OCI-LY7 (cell line): ENCODE measurements around the gene GDF11. TPM values are rescaled to one million over a fixed set of nuclear protein-coding genes. Genes with fewer than 3 reads are reported as not detected.

Experiments used
- BruUV-seq: library from RNA; stranded (reverse); fragments of 400-500 nt; replicated peaks from 2 replicates; lab custom pipeline; 2021; lab: Mats Ljungman, UMichigan
- CTCF ChIA-PET: fragments of 300-600 bp; sonication (Branson Sonifier 250); formaldehyde crosslinking; loops from one replicate; lab custom pipeline; 2022; ENCODE audit warnings: antibody characterized with exemption; ENCODE audit not compliant: unreplicated experiment; lab: Charles Lee
- POLR2A ChIA-PET: fragments of 300-600 bp; sonication (Branson Sonifier 250); formaldehyde crosslinking; loops from one replicate; lab custom pipeline; 2022; ENCODE audit warnings: antibody characterized with exemption; lab: Charles Lee
- DNase-seq: peaks from one replicate; pipeline ENCODE4 v3.0.0-alpha.2; 2015; ENCODE audit warnings: low spot score
- H2AFZ ChIP-seq: fragments of 200-600 bp; sonication (generic), shearing (Covaris generic); 2 replicates; pipeline ENCODE4 v1.6.1; 2014; ENCODE audit warnings: mild to moderate bottlenecking, antibody characterized with exemption, low read length, moderate library complexity
- H3K27ac ChIP-seq: fragments of 200-600 bp; sonication (generic); 2 replicates; pipeline ENCODE4 v1.5.1; 2014; ENCODE audit warnings: mixed run types, low read depth, mild to moderate bottlenecking, moderate library complexity, low read length, inconsistent platforms; ENCODE audit not compliant: poor library complexity, severe bottlenecking
- H3K36me3 ChIP-seq: fragments of 200-600 bp; sonication (generic); 2 replicates; pipeline ENCODE4 v1.6.1; 2014; ENCODE audit warnings: mild to moderate bottlenecking, antibody characterized with exemption, low read length, moderate library complexity, mixed read lengths; ENCODE audit not compliant: insufficient read depth
- H3K4me1 ChIP-seq: fragments of 200-600 bp; sonication (generic); 2 replicates; pipeline ENCODE4 v1.5.1; 2014; ENCODE audit warnings: mild to moderate bottlenecking, low read length; ENCODE audit not compliant: insufficient read depth, poor library complexity, severe bottlenecking
- H3K4me2 ChIP-seq: fragments of 200-600 bp; sonication (generic); 2 replicates; pipeline ENCODE4 v1.6.1; 2014; ENCODE audit warnings: mild to moderate bottlenecking, low read length
- H3K4me3 ChIP-seq: fragments of 200-600 bp; sonication (generic); 2 replicates; pipeline ENCODE4 v1.5.1; 2014; ENCODE audit warnings: mild to moderate bottlenecking, low read depth, low read length; ENCODE audit not compliant: poor library complexity, severe bottlenecking
- H3K79me2 ChIP-seq: fragments of 200-600 bp; sonication (generic); 2 replicates; pipeline ENCODE4 v1.6.1; 2016; ENCODE audit warnings: low read depth, mild to moderate bottlenecking, low read length, moderate library complexity, mixed read lengths; ENCODE audit not compliant: insufficient read depth
- H3K9me2 ChIP-seq: fragments of 200-600 bp; sonication (generic); 2 replicates; pipeline ENCODE4 v1.6.1; 2016; ENCODE audit warnings: mild to moderate bottlenecking, low read length, mixed read lengths; ENCODE audit not compliant: insufficient read depth
- H3K9me3 ChIP-seq: fragments of 200-600 bp; sonication (generic); 2 replicates; pipeline ENCODE4 v1.6.1; 2014; ENCODE audit warnings: mild to moderate bottlenecking, mixed run types, low read length, mixed read lengths
- H4K20me1 ChIP-seq: fragments of 200-600 bp; sonication (generic); 2 replicates; pipeline ENCODE4 v1.6.1; 2014; ENCODE audit warnings: mild to moderate bottlenecking, antibody characterized with exemption, low read length, moderate library complexity, mixed read lengths; ENCODE audit not compliant: insufficient read depth
- EZH2phosphoT487 ChIP-seq: fragments of 200-600 bp; sonication (generic); IDR thresholded peaks from 2 replicates; pipeline ENCODE4 v1.6.1; 2018; ENCODE audit warnings: low read depth, borderline replicate concordance, mild to moderate bottlenecking, mixed run types, antibody characterized with exemption, low read length, moderate library complexity, mixed read lengths
- intact Hi-C: fragments of 100-400 bp; cut with micrococcal nuclease; formaldehyde crosslinking; loops from one replicate; pipeline ENCODE4 v1.10.0; 2022; ENCODE audit not compliant: unreplicated experiment
- total RNA-seq, 2 experiments: library from RNA; depleted of rRNA in 1 of 2; stranded (reverse); fragments of >200 nt in 1 of 2; shearing (Covaris generic) in 1 of 2; gene quantifications; 2 replicates each; pipeline ENCODE4 v1.2.3, GENCODE V29; 2014 to 2022
- TF ChIP-seq, protein P1 (sequence below): fragments of 200-600 bp; sonication (generic); conservative IDR thresholded peaks from 2 replicates; pipeline ENCODE4 v1.5.1; 2014; ENCODE audit warnings: mild to moderate bottlenecking, antibody characterized with exemption, low read length, moderate library complexity, mixed read lengths

The GDF11 gene
- total RNA-seq, 2 experiments from 2014 or later, result 5.2 to 19.9 TPM

DNA sequence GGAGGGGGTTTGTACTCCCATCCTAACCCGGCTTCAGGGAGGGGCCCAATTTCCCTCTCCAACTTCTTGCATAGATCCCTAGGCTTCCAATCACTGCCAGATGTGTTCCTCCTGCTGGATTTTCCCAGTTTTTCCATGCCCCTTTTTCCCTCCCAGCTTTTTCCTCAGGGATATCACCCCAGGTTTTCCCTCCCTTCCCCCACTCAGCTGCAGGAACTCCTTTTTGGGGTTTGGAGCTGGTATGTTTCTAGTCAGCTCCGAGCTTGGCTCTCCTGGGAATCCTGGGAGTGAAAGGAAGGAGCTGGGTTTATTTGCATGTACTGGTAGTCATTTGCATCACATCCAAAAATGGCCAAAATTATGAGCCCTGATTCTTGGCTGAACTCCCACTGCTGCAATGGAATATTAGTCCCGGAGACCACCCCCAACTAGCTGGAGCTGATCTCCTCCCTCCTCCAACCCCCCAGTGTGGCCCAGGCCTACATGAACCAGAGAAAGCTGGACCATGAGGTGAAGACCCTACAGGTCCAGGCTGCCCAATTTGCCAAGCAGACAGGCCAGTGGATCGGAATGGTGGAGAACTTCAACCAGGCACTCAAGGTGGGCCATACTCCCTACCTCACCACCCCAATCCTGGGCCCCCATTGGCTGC, 24.2 kb upstream of the GDF11 start:
- Histone ChIP-seq H3K4me2 (peak overlapping the region; percentile 92; the same call in 1 of the 2 replicates), H3K36me3 (peaks cover 44% of the 10 kb centered on the region), H3K79me2 (peaks cover 16% of the 10 kb centered on the region; the same call in 1 of the 2 replicates), H3K4me3 (no peak overlapping the region), H2AFZ (no peak overlapping the region), H3K9me2 (no peaks in the 10 kb centered on the region), H4K20me1 (no peaks in the 10 kb centered on the region), H3K4me1 (peaks cover 28% of the 10 kb centered on the region), H3K9me3 (no peaks in the 10 kb centered on the region), H3K27ac (no peak overlapping the region)
- intact Hi-C loops, result loop anchor here (5.0 kb wide), 1 partner anchor 46 kb away; no protein-coding TSS in a partner anchor
- BruUV-seq, result no TSS peak
- POLR2A ChIA-PET, result no interaction called here
- DNase-seq, result no peak
- TF ChIP-seq, protein P1, sequence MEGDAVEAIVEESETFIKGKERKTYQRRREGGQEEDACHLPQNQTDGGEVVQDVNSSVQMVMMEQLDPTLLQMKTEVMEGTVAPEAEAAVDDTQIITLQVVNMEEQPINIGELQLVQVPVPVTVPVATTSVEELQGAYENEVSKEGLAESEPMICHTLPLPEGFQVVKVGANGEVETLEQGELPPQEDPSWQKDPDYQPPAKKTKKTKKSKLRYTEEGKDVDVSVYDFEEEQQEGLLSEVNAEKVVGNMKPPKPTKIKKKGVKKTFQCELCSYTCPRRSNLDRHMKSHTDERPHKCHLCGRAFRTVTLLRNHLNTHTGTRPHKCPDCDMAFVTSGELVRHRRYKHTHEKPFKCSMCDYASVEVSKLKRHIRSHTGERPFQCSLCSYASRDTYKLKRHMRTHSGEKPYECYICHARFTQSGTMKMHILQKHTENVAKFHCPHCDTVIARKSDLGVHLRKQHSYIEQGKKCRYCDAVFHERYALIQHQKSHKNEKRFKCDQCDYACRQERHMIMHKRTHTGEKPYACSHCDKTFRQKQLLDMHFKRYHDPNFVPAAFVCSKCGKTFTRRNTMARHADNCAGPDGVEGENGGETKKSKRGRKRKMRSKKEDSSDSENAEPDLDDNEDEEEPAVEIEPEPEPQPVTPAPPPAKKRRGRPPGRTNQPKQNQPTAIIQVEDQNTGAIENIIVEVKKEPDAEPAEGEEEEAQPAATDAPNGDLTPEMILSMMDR, result no peak
- TF ChIP-seq EZH2phosphoT487, result no peak
- CTCF ChIA-PET, result no interaction called here

DNA sequence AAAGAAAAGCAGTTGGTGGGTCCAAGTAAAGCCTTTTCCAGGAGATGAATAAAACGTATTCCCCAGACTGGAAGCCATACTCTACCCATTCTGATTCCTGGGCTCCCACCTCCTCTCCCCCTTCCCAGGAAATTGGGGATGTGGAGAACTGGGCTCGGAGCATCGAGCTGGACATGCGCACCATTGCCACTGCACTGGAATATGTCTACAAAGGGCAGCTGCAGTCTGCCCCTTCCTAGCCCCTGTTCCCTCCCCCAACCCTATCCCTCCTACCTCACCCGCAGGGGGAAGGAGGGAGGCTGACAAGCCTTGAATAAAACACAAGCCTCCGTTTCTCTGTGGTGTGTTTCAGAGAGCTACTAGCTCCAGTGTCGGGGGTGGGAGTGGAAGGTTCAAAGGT, 23.6 kb upstream of the GDF11 start:
- Histone ChIP-seq H3K9me2 (no peaks in the 10 kb centered on the region), H3K4me2 (no peak overlapping the region), H3K27ac (no peak overlapping the region), H3K9me3 (no peaks in the 10 kb centered on the region), H3K36me3 (peaks cover 50% of the 10 kb centered on the region), H3K79me2 (peaks cover 16% of the 10 kb centered on the region; the same call in 1 of the 2 replicates), H3K4me3 (no peak overlapping the region), H4K20me1 (no peaks in the 10 kb centered on the region), H3K4me1 (peaks cover 28% of the 10 kb centered on the region), H2AFZ (no peak overlapping the region)
- ChIA-PET POLR2A (interaction anchor here (0.7 to 1.1 kb wide), 2 partner anchors 15 to 46 kb away, joined by 4 read pairs; no protein-coding TSS in a partner anchor), CTCF (interaction anchor here (0.6 to 0.9 kb wide), 3 partner anchors 20 to 471 kb away, joined by 3 to 4 read pairs (median 3); no protein-coding TSS in a partner anchor)
- DNase-seq, result no peak
- no TSS peak for BruUV-seq
- intact Hi-C loops, result loop anchor here (5.0 kb wide), 1 partner anchor 47 kb away; no protein-coding TSS in a partner anchor
- TF ChIP-seq, protein P1, result no peak
- TF ChIP-seq EZH2phosphoT487, result no peak

DNA sequence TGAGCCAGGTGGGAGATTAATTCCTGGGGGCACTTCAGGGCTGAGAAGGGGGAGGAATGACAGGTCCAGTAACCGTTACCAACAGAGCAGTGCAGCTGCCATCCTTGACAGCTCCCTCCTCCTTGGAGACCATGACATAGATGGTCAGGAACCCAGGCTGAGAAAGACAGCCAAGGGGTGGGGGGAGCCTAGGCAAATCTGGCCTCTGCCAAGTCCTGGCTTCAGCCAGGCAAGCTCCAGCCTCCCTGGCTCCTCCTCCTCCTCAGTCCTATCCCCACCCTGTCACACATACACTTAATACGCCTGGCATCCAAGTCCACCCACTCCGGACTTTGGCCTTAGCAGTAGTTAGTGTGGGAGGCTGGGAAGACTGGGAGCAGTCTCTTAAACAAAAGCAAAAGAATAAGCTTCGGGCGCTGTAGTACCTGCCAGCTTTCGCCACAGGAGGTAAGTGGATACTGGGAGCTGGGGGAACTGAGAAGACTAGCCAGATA, 22.8 kb upstream of the GDF11 start, which contains the start of gene RDH5:
Gene RDH5 (plus strand): TSS at position 323 of the 494 bp plus-strand sequence. CDS start 792 bp downstream, outside the sequence.
- Histone ChIP-seq H3K9me3 (no peaks in the 10 kb centered on the region), H4K20me1 (no peaks in the 10 kb centered on the region), H3K36me3 (peaks cover 56% of the 10 kb centered on the region), H3K4me2 (no peak within 1 kb of the TSS), H3K9me2 (no peaks in the 10 kb centered on the region), H3K79me2 (peaks cover 16% of the 10 kb centered on the region; the same call in 1 of the 2 replicates), H2AFZ (no peak within 1 kb of the TSS), H3K4me3 (no peak within 1 kb of the TSS), H3K27ac (no peak within 1 kb of the TSS), H3K4me1 (peaks cover 31% of the 10 kb centered on the region)
- no TSS peak for BruUV-seq
- TF ChIP-seq, protein P1, result no peak
- no peak for DNase-seq
- intact Hi-C loops, result no loop called here
- ChIA-PET CTCF (interaction anchor here (0.9 kb wide), 2 partner anchors 19 to 63 kb away, joined by 3 read pairs; no protein-coding TSS in a partner anchor), POLR2A (interaction anchor here (1.1 kb wide), 1 partner anchor 46 kb away, joined by 4 read pairs; no protein-coding TSS in a partner anchor)
